Kidney capillary endothelial cell (primary cell): ENCODE data around the gene ULBP2.
"Not testable (repeated sequence)": the region's sequence is repeated elsewhere in the genome, so short reads cannot be mapped to it uniquely, and the experiment has no call there.

Experiments used
- DNase-seq: peaks from one replicate; pipeline ENCODE4 v3.0.0-alpha.2; 2018; ENCODE audit warnings: low spot score

ULBP2 gene

DNA sequence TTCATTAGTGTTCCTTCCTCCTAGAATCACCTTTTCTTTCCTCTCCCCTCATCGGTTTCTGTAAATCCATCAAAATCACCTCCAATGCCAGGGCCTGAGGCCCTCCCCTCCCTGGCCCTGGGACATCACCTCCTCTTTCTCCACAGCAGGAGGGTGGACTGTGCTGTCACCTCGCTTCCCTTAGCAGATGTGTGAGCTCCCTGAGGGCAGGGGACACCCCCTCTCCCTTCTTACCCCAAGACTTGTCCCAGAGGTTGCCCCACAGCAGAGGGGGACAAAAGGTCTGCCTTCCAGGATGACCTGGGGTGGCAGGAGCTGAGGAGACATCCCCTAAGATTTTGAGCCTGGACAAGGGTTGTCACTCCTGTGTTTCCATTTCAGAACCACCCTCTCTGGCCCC, 27.8 kb downstream of the ULBP2 start:
- no peak for DNase-seq

DNA sequence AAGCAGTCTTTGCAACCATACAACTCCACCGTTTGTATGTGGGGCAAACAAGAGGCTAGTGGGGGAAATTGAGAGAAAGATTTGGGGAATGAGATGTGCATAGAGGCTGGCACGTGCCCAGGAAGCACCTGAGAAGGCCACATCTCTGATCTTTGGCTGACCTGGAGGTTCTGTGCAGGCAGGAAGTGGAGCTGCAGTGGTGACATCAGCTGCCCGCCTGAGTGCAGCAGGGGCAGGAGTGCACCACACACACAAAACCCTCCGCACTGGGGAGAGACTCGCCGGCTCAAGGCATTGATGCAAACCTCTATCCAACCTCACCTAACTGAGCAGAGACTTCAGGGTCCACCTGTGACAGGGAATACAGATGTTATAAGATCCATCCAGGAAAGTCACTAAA, 32.6 kb downstream of the ULBP2 start:
- not testable (repeated sequence) for DNase-seq

DNA sequence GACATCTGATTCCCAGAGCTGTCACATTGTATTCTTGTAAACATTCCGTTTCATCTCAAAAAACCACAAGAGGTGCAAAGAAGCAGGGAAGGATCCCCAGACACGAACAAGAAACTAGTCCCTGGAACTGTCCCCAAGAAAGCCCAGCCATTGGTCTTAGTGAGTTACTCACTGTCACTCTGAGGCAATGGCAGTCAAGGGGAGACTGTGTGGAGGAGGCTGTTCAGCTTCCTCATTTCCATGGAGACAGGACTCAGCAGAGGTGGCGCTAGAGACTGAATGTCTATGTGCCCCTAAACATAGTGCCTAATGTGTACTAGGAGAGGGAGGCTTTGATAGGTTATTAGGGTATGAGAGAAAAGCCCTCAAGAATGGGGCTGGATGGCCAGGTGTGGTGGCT, 33.0 kb downstream of the ULBP2 start:
- no peak for DNase-seq

GRCh38 chr6:149975400-149975799, 33.6 kb downstream of the ULBP2 start:
- DNase-seq, result no peak

GRCh38 chr6:149977221-149977620, 35.4 kb downstream of the ULBP2 start:
- DNase-seq, result no peak

DNA sequence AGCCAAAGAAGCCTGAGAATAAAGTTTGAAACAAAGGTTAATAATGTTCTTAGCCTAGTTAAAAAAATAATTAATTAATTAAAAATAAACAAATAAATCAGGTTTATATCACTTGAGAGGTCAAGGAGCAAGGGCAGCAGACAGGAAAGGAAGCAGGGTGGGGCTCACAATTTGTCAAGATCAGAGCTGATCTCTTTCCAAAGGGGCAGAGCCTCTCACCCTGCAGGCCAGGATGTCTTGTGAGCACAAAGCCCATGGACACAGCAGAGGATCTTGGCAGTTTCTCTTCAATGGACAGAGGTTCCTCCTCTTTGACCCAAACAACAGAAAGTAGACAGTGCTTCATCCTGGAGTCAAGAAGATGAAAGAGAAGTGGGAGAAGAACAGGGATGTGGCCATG, 36.8 kb downstream of the ULBP2 start:
- DNase-seq, result no peak

- DNase-seq, result no peak
Observed at GRCh38 chr6:149979293-149979692, 37.5 kb downstream of the ULBP2 start.

- DNase-seq, result no peak
Observed at GRCh38 chr6:149983145-149983544, 41.3 kb downstream of the ULBP2 start.

DNA sequence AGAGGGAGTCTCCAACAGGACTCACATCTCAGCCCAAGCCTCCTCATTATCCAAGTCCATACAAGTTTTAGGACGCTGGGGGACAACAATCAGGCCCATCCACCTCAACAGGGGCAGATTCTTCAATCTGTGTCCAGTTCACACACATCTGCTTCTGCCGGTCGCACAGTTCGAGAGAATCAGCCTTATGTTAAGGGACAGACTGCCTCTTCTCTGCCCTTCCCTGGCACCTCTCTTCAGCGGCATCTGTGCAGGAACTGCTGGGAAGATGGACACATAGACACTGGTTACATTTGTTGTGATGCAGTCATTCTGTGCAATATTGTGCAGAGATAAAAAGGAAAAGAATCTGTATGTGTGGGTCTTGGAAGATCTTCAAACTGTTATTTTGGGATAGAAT, 43.0 kb downstream of the ULBP2 start:
- no peak for DNase-seq

DNA sequence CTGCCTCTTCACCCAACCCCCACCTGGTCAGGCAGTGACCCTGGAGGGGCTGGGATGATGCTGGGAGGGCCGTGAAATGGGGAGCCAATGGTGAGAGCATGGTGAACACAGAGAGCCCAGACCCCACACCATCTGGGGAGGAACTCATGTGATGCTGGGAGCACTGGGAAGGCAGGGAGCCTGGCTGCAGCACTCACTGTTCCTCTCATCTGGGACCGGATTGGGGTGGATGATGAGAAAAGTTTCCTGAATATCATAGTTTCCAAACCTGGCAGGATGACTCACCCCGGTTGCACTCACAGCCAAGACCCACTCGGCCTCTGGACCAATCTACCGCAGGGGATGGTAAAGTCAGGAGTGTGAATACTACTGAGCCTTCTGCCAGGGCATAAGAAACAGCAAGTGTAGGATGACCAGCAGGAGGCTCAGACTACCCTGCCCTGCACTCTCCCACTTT, 43.7 kb downstream of the ULBP2 start:
- DNase-seq, result no peak

DNA sequence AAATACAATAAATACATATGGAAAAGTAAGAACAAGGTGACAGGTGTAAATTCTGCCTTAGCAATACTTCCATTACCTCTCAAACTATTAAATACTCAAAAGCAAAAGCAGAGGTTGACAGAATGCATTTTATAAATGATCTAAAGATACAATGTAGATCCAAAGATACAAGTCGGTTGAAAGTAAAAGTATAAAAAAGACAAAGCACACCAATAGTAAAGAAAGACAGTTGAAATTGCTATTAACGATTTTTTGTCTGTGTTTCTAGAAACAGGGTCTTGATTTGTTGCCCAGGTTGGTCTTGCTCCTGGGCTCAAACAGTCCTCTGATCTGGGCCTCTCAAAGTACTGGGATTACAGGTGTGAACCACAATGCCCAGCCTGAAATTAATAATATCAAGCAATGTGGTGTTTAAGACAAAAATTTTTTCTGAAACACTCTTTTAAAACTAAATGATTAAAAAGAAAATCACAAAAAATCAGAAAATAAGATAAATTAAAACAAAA, 45.8 kb downstream of the ULBP2 start:
- no peak for DNase-seq

- DNase-seq, result no peak
Observed at GRCh38 chr6:149988550-149989346, 46.9 kb downstream of the ULBP2 start.

DNA sequence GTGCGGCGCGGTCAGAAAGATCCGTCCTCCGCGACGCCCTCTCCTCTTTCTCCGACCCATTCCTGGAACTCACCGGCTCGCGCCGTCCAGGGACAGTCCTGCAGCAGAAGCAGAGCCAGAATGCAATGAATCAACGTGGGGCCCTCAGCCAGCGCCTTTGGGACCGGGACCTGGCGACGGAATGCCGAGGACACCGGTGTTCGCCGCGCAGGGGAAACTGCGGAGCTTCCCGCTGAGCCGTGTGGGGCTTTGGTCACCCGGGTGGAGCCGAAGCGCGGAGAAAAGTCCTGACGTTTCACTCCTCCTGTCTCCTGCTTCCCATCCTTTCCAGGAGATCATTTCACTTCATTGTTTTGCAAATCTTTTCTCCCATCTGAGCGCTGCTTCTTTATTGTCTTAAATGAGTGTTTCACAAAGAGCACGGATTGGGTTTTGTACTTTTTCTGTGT, 48.4 kb downstream of the ULBP2 start:
- DNase-seq, result no peak

GRCh38 chr6:149990661-149991471, 49.1 kb downstream of the ULBP2 start:
- DNase-seq, result no peak

DNA sequence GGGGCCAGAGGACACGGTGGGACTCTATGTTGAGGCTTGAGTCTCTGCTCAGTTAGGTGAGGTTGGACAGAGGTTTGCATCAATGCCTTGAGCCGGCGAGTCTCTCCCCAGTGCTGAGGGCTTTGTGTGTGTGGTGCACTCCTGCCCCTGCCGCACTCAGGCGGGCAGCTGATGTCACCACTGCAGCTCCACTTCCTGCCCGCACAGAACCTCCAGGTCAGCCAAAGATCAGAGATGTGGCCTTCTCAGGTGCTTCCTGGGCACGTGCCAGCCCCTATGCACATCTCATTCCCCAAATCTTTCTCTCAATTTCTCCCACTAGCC, 49.6 kb downstream of the ULBP2 start:
- DNase-seq, result not testable (repeated sequence)

GRCh38 chr6:149991838-149992237, 50.0 kb downstream of the ULBP2 start:
- DNase-seq, result no peak

- no peak for DNase-seq
Observed at GRCh38 chr6:149995235-149995750, 53.5 kb downstream of the ULBP2 start.

- no peak for DNase-seq
Observed at GRCh38 chr6:149995971-149996370, 54.2 kb downstream of the ULBP2 start.
